Measurements from ENCODE around the gene ANKRD31. TPM values are rescaled to one million over a fixed set of nuclear protein-coding genes. Genes with fewer than 3 reads are reported as not detected.

ANKRD31 gene
- total RNA-seq, 1 experiment from 2014 or later: 0.11 TPM

- H4K20me1 ChIP-seq (ENCODE audit: control insufficient read depth, insufficient read depth, insufficient read length): no peaks in the 10 kb centered on the region
- H3K4me2 ChIP-seq (ENCODE audit: insufficient read depth, insufficient read length, low read length): no peak overlapping the region
- no peaks in the 10 kb centered on the region for H3K36me3 Mint-ChIP-seq (ENCODE audit: insufficient read depth in 1 of 3, low read depth in 3 of 3)
- no peak overlapping the region for H4K91ac ChIP-seq (ENCODE audit: insufficient read length, low read depth, low read length)
- peaks cover 3% of the 10 kb centered on the region; the same call in 1 of the 2 replicates for H3K79me2 ChIP-seq (ENCODE audit: insufficient read depth, low read length)
- no peak overlapping the region for H4K8ac ChIP-seq (replicated peaks; ENCODE audit: insufficient read length, low read depth, low read length)
- H2AK5ac ChIP-seq (ENCODE audit: insufficient read length, low read length): no peak overlapping the region
- no peak overlapping the region for H2BK15ac ChIP-seq (ENCODE audit: low read depth, low read length)
- H3K56ac ChIP-seq (ENCODE audit: insufficient read length, low read depth, low read length): no peak overlapping the region
- no peak overlapping the region for H4K5ac ChIP-seq (ENCODE audit: insufficient read length, low read depth, low read length)
- H3K4me1 Mint-ChIP-seq: peaks cover 3 to 9% of the 10 kb centered on the region in 2 experiments; a peak in 3 of 4 replicates
- H3K9me3 ChIP-seq (ENCODE audit: control insufficient read depth, low read depth, low read length): no peaks in the 10 kb centered on the region
- H3K27me3 Mint-ChIP-seq (ENCODE audit: low read depth): no peaks in the 10 kb centered on the region; the same call in 1 of the 2 replicates
- H2BK12ac ChIP-seq (ENCODE audit: insufficient read length, low read depth, low read length): no peak overlapping the region
- H3K18ac ChIP-seq (ENCODE audit: insufficient read length, low read depth, low read length): no peak overlapping the region
- no peak overlapping the region for H3K27ac Mint-ChIP-seq
- no peak for TF ChIP-seq CTCF (conservative IDR thresholded peaks at IDR 0.05)
- DNase-seq: no peak
- H3K27me3 ChIP-seq (ENCODE audit: insufficient read depth, low read length): no peaks in the 10 kb centered on the region
- H3K23me2 ChIP-seq (ENCODE audit: insufficient read length, low read depth, low read length, poor library complexity, severe bottlenecking): no peaks in the 10 kb centered on the region
- H2AFZ ChIP-seq (ENCODE audit: low read length): no peak overlapping the region
- no peak overlapping the region for H3K9ac ChIP-seq (ENCODE audit: extremely low read depth, insufficient read length, low read length)
- H2BK5ac ChIP-seq (ENCODE audit: insufficient read length, low read length): no peak overlapping the region
- no peak overlapping the region for H2BK120ac ChIP-seq (ENCODE audit: low read depth, low read length, poor library complexity, severe bottlenecking)
- no peak overlapping the region for H3K23ac ChIP-seq (ENCODE audit: insufficient read length, low read depth, low read length)
- H3K4ac ChIP-seq (ENCODE audit: low read depth, low read length): no peak overlapping the region
- no peak overlapping the region for H3K27ac ChIP-seq (ENCODE audit: insufficient read length, low read depth, low read length)
- no peak overlapping the region for H2BK20ac ChIP-seq (ENCODE audit: low read depth, low read length, poor library complexity, severe bottlenecking)
- H3T11ph ChIP-seq (ENCODE audit: low read length): no peak overlapping the region
- no peak overlapping the region for H3K14ac ChIP-seq (ENCODE audit: insufficient read depth, low read length)
- no peak overlapping the region for H3K4me3 Mint-ChIP-seq
- peaks cover 3% of the 10 kb centered on the region; the same call in 1 of the 2 replicates for H3K4me1 ChIP-seq (ENCODE audit: insufficient read depth, low read length)
- no peaks in the 10 kb centered on the region for H3K9me3 Mint-ChIP-seq
- no CpG with 5 or more reads among the region's 6 CpGs for WGBS (ENCODE audit: extremely low coverage, insufficient read length, low lambda C conversion rate)
- no peaks in the 10 kb centered on the region for H3K79me1 ChIP-seq (ENCODE audit: insufficient read depth, low read depth, low read length, poor library complexity, severe bottlenecking)
These were observed 202.4 kb downstream of the ANKRD31 start for GRCh38 chr5:75034137-75034739.
